Effector memory CD8-positive, alpha-beta T cell (primary cell): ENCODE data around the gene SLC37A3.

Source experiments
- ATAC-seq: fragments of 150-1000 bp; cut with Tn5 transposase; replicated peaks from 2 replicates; pipeline ENCODE4 v1.10.0; 2021; ENCODE audit warnings: mild to moderate bottlenecking, moderate library complexity
- DNase-seq, 3 experiments: peaks; one replicate each; pipeline ENCODE4 v3.0.0; 2021
- H3K27ac Mint-ChIP-seq, 2 donors: one replicate each; pipeline ENCODE4 v1.8.0; 2022; ENCODE audit warnings: mild to moderate bottlenecking in 2 of 2, mixed read lengths in 2 of 2, moderate library complexity in 2 of 2
- H3K27me3 Mint-ChIP-seq, 2 donors: one replicate each; pipeline ENCODE4 v1.8.0; 2022; ENCODE audit warnings: mixed read lengths in 2 of 2
- H3K36me3 Mint-ChIP-seq: one replicate; pipeline ENCODE4 v1.8.0; 2022; ENCODE audit warnings: mild to moderate bottlenecking, moderate library complexity, mixed read lengths; ENCODE audit not compliant: insufficient read depth
- H3K4me1 Mint-ChIP-seq, 2 donors: one replicate each; pipeline ENCODE4 v1.8.0; 2022; ENCODE audit warnings: low read depth in 2 of 2, mixed read lengths in 2 of 2
- H3K4me3 Mint-ChIP-seq, 2 donors: one replicate each; pipeline ENCODE4 v1.8.0; 2022; ENCODE audit warnings: mild to moderate bottlenecking in 2 of 2, mixed read lengths in 2 of 2, moderate library complexity in 2 of 2
- H3K9me3 Mint-ChIP-seq, 2 donors: one replicate each; pipeline ENCODE4 v1.8.0; 2022; ENCODE audit warnings: mixed read lengths in 2 of 2
- total RNA-seq, 9 experiments: gene quantifications; one replicate each; lab custom pipeline; 2026; lab: John Stamatoyannopoulos, UW

SLC37A3 gene, protein sequence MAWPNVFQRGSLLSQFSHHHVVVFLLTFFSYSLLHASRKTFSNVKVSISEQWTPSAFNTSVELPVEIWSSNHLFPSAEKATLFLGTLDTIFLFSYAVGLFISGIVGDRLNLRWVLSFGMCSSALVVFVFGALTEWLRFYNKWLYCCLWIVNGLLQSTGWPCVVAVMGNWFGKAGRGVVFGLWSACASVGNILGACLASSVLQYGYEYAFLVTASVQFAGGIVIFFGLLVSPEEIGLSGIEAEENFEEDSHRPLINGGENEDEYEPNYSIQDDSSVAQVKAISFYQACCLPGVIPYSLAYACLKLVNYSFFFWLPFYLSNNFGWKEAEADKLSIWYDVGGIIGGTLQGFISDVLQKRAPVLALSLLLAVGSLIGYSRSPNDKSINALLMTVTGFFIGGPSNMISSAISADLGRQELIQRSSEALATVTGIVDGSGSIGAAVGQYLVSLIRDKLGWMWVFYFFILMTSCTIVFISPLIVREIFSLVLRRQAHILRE
- total RNA-seq = 19.5 to 80.0 (median 49.0) reads per million in 9 experiments

DNA sequence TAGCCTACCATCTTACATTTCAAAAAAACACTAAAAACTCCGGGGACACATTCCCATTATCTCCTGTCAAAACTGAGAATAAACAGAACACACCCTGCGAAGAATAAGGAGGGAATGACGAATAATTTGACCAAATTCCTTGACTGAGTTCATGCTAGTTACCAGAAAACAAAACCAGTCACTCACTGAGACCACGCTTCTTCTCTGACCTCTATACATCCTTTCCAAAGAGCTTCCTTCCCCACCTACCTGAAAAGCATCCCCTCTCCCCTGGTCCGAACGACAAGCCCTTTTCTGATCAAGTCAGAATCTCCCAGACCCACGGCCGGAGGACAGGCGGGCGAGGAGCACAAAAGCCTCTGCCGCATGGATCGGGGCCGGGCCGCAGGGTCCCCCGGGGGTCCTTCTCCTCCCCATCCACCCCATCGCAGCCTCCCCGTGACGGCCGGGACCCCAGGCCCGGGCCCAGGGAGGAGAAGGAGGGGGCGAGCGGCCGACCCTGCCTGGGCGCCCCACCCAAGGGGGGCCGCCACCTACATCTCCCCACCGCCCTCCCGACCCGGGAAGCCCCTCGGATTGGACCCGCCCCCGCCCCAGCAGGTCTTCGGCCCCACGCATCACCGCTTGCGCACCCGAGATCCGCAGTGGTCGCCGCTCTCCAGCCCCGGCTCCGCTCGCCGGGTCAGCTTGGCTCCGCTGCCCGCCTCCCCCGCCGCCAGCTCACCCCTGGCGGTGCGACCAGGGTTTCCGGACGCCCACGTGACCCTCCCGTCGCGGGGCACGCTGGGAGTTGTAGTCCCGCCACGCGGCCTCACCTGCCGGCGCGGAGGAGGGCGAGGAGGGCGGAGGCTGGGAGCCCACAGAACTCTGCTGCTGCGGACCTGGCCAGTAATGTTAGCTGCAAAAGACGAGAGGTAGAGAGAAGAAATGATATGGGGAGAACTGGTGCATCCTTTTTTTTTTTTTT lies at the start of gene SLC37A3:
SLC37A3 (minus strand) TSS at position 747 of the 967 bp plus-strand sequence. CDS start 16,004 bp downstream, outside the sequence.
- Mint-ChIP-seq H3K36me3 (peaks cover 8% of the 10 kb centered on the region), H3K27ac (peak within 1 kb of the TSS; percentile 49 to 67), H3K4me3 (peak within 1 kb of the TSS; percentile 82 to 83), H3K27me3 (no peaks in the 10 kb centered on the region), H3K4me1 (peaks cover 11 to 16% of the 10 kb centered on the region in 2 donors), H3K9me3 (no peaks in the 10 kb centered on the region)
- peak; percentile 81 to 85 (median 82) for DNase-seq
- peak; percentile 100 for ATAC-seq

DNA sequence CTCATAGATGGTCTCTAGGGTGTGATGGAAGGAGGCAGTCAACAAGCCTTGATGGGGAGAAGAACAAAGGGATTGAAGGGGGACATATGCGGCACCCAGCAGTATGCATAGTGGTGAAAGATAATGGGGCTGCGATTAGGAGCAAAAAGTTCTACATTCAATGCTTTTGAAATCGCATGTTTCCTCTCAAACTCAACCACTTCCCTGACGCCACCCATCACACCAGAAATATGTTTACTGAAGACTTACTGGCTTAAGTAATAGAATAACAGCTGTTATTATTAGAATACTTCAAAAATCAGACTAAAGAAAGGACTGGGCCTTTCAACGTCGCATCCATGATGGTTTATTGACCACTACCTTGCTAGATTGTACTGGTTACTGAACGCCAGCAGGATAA lies 49.5 kb upstream of the SLC37A3 start:
- Mint-ChIP-seq H3K4me1 (peaks cover 8 to 14% of the 10 kb centered on the region in 2 donors), H3K27ac (peak overlapping the region in 1 of 2 donors; percentile 15), H3K9me3 (no peaks in the 10 kb centered on the region), H3K27me3 (no peaks in the 10 kb centered on the region), H3K4me3 (no peak overlapping the region), H3K36me3 (peaks cover 6% of the 10 kb centered on the region)
- ATAC-seq = no peak
- DNase-seq = no peak

DNA sequence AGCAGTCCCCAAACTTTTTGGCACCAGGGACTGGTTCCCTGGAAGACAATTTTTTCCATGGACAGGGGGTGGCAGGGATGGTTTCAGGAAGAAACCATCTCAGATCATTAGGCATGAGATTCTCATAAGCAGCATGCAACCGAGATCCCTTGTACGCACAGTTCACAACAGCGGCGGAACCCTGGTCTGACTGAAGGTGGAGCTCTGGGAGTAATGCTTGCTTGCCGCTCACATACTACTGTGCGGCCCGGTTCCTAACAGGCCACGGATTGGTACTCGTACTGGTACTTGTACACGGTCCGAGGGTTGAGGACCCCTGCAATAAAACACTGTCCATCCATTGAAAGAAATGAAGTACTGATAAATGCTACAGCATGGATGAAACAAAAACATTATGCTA lies 48.1 kb upstream of the SLC37A3 start:
- Mint-ChIP-seq H3K4me3 (no peak overlapping the region), H3K36me3 (no peaks in the 10 kb centered on the region), H3K27me3 (no peaks in the 10 kb centered on the region), H3K27ac (no peak overlapping the region), H3K9me3 (no peaks in the 10 kb centered on the region), H3K4me1 (peaks cover 0 to 4% of the 10 kb centered on the region in 2 donors)
- ATAC-seq (no peak), DNase-seq (no peak)

DNA sequence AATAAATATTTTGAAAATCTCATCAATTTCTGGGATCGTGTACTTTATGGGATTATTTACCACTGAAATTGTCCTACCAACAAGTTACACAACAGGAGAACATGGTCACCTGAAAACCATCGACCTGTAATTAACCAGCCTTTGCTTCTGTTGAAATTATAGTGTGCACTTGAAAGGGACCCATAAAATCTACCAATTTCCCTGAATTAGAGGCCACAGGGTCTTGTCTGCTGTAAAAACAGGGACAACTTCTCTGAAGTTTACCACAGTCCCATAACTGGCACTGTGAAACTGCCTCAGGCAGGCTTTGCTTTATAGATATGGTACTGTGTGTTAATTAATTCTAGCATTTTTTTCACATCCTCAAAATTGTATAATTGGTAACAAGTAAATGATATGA lies 43.2 kb upstream of the SLC37A3 start:
- H3K27me3 Mint-ChIP-seq = no peaks in the 10 kb centered on the region
- DNase-seq (no peak), ATAC-seq (no peak)
- no peak overlapping the region for H3K27ac Mint-ChIP-seq
- no peaks in the 10 kb centered on the region for H3K4me1 Mint-ChIP-seq
- H3K9me3 Mint-ChIP-seq = no peaks in the 10 kb centered on the region
- H3K36me3 Mint-ChIP-seq = no peaks in the 10 kb centered on the region
- no peak overlapping the region for H3K4me3 Mint-ChIP-seq

DNA sequence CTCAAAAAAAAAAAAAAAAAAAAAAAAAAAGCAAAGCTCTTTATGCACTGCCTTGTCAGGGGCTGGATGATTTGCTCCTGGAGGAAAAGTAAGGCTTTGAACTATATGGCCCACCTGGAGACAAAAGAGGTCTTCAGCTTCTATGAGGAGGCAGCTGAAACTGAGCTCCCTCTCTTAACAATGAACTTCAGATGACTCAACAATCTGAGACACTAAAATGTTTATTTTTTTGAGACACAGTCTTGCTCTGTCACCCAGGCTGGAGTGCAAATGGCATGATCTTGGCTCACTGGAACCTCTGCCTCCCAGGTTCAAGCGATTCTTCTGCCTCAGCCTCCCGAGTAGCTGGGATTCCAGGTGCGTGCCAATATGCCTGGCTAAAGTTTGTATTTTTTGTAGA lies 42.3 kb upstream of the SLC37A3 start:
- H3K27me3 Mint-ChIP-seq = no peaks in the 10 kb centered on the region
- no peak overlapping the region for H3K27ac Mint-ChIP-seq
- H3K9me3 Mint-ChIP-seq = no peaks in the 10 kb centered on the region
- no peak overlapping the region for H3K4me3 Mint-ChIP-seq
- H3K4me1 Mint-ChIP-seq = no peaks in the 10 kb centered on the region
- ATAC-seq = no peak
- no peak for DNase-seq
- no peaks in the 10 kb centered on the region for H3K36me3 Mint-ChIP-seq

DNA sequence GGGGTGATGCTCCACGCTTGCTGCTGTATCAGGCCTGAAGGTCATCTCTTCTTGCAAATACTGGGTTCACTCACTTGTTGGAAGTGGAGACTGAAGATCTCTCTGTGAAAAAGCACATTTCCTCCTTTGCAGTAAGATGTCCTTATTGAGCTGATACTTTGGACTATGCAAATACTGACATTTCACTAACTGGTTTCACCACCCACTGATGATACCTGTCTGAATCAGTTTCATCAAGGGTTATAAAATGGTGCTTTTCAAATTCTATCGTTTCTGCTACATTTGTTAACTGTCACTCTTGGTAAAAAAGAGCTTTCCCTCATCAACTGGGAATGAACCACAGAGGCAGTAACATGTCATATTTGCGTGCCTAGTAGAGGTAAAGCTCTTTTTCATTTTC lies 41.0 kb upstream of the SLC37A3 start:
- ATAC-seq (no peak), DNase-seq (no peak)
- Mint-ChIP-seq H3K27me3 (no peaks in the 10 kb centered on the region), H3K4me3 (no peak overlapping the region), H3K9me3 (no peaks in the 10 kb centered on the region), H3K36me3 (no peaks in the 10 kb centered on the region), H3K4me1 (no peaks in the 10 kb centered on the region), H3K27ac (no peak overlapping the region)

DNA sequence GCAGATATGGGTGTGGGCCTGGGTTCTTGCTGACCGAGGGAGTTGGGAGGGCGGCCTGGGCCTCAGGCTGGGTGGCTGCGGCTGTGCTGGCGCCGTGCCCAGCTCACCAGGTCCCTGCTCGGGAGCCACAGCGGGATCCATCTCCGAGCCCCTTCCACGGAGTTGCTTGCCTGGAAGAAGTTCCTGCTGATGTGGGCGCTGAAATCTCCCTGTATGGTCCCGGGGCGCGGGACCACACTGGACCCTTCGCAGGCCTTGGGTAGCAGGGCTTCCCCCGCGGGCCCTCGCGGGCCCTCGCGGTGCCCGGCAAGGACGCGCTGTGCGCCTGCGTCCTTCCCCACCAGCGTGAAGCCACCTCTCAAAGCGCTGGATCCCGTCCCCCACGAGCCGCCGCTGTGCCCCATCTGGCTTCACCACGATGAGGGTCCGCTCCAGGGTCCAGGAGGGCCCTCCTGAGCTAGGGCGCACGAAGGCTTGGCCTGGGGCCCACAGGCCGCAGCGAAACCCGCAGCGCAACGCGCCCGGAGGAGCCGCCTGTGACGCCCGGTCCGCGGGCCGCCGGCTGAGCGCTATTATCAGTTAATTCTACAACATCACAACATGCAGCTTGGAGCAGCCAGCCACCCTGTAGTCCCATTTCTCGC lies 37.0 kb upstream of the SLC37A3 start:
- DNase-seq (no peak), ATAC-seq (no peak)
- Mint-ChIP-seq H3K4me3 (no peak overlapping the region), H3K27ac (no peak overlapping the region), H3K9me3 (no peaks in the 10 kb centered on the region), H3K27me3 (no peaks in the 10 kb centered on the region), H3K4me1 (no peaks in the 10 kb centered on the region), H3K36me3 (no peaks in the 10 kb centered on the region)

DNA sequence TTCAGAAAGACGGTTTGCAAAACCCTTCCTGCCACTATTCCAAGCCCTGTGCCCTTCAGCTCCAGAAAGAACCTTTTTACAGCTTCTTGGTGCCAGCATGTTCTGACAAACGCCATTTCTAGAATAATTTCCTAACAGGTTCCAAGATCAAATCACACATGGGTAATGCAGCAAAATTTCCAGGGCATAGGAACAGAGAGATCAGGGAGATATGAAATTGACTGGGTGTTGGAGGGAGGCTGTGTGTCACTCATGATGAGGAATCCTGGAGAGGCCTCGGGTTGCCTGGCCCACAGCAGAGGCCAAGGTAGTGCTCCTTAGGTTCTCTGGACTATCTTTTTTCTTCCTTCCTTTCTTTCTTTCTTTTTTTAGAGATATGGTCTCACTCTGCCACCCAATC lies 35.1 kb upstream of the SLC37A3 start:
- DNase-seq (no peak), ATAC-seq (no peak)
- Mint-ChIP-seq H3K4me1 (no peaks in the 10 kb centered on the region), H3K27ac (no peak overlapping the region), H3K4me3 (no peak overlapping the region), H3K27me3 (no peaks in the 10 kb centered on the region), H3K9me3 (no peaks in the 10 kb centered on the region), H3K36me3 (peaks cover 4% of the 10 kb centered on the region)

DNA sequence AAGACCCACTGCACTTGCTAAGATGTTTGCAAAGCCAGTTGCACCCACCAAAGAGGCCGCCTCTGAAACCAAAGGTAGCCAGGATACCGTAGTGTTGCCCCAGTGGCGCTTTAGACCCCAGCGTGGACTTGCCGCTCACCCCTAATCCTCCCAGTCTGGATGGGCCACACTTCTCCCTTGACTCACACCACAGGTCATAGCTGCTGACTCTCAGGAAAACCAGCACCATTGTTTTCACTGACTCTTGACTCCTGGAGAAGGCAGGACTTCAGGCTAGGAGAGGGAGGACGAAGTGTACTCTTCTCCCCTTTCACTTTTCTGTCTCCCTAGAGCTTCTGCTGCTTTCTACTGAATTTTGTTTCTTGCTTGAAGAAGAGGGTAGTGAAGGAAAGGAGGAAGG lies 27.8 kb upstream of the SLC37A3 start:
- H3K27ac Mint-ChIP-seq = peak overlapping the region in 1 of 2 donors; percentile 20
- ATAC-seq = no peak
- H3K36me3 Mint-ChIP-seq = peaks cover 16% of the 10 kb centered on the region

DNA sequence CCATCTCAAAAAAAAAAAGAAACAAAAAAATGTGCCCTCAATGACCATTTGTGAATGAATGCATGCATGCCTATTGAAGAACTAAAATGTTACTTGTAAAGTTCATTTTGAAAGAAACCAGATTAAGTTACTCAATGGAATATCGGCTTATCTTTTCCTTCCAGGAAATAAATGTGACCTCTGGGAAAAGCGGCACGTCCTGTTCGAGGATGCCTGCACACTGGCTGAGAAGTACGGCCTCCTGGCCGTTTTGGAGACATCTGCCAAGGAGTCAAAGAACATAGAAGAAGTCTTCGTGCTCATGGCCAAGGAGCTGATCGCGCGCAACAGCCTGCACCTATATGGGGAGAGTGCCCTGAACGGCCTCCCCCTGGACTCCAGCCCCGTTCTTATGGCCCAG lies 27.4 kb upstream of the SLC37A3 start:
- no peaks in the 10 kb centered on the region for H3K4me1 Mint-ChIP-seq
- ATAC-seq (no peak), DNase-seq (no peak)
- peaks cover 16% of the 10 kb centered on the region for H3K36me3 Mint-ChIP-seq
- H3K27ac Mint-ChIP-seq = no peak overlapping the region
- H3K4me3 Mint-ChIP-seq = no peak overlapping the region
- H3K9me3 Mint-ChIP-seq = no peaks in the 10 kb centered on the region
- no peaks in the 10 kb centered on the region for H3K27me3 Mint-ChIP-seq

More for the DNA sequence above, 27.8 kb upstream of the SLC37A3 start:
- H3K9me3 Mint-ChIP-seq = no peaks in the 10 kb centered on the region
- no peak overlapping the region for H3K4me3 Mint-ChIP-seq
- no peaks in the 10 kb centered on the region for H3K27me3 Mint-ChIP-seq
- no peaks in the 10 kb centered on the region for H3K4me1 Mint-ChIP-seq
- DNase-seq = no peak

DNA sequence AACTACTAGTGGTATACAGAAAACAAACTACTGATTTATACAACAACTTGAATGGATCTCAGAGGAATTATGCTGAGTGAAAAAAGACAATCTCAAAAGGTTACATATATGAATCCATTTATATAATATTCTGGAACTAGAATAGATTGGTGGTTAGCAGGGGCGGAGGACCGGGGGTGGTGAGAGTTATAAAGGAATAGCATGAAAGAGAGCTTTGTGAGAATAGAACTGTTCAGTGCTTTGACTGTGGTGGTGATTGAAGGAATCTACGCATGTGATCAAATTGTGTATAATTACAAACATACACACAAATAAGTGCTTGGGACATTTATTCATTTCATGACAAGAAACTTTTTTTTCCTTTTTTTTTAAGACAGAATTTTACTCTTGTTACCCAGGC lies 25.2 kb upstream of the SLC37A3 start:
- H3K27ac Mint-ChIP-seq = no peak overlapping the region
- DNase-seq (no peak), ATAC-seq (no peak)
- H3K4me1 Mint-ChIP-seq = no peaks in the 10 kb centered on the region
- peaks cover 12% of the 10 kb centered on the region for H3K36me3 Mint-ChIP-seq
- H3K9me3 Mint-ChIP-seq = no peaks in the 10 kb centered on the region
- H3K27me3 Mint-ChIP-seq = no peaks in the 10 kb centered on the region
- H3K4me3 Mint-ChIP-seq = no peak overlapping the region

DNA sequence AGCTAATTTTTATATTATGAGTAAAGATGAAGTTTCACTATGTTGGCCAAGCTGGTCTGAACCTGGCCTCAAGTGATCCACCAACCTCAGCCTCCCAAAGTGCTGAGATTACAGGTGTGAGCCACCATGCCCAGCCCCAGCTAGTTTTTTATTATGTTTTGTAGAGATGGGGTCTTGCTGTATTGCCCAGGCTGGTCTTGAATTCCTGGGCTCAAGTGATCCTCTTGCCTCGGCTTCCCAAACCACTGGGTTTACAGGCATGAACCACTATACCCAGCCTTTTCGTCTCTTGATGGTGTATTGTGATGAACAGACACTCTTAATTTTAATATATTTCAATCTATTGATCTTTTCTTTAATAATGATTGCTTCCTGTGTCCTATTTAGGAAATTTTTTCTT lies 23.2 kb upstream of the SLC37A3 start:
- Mint-ChIP-seq H3K27me3 (no peaks in the 10 kb centered on the region), H3K4me1 (peaks cover 0 to 2% of the 10 kb centered on the region in 2 donors), H3K9me3 (no peaks in the 10 kb centered on the region), H3K27ac (no peak overlapping the region), H3K36me3 (peaks cover 4% of the 10 kb centered on the region), H3K4me3 (no peak overlapping the region)
- ATAC-seq (no peak), DNase-seq (no peak)

DNA sequence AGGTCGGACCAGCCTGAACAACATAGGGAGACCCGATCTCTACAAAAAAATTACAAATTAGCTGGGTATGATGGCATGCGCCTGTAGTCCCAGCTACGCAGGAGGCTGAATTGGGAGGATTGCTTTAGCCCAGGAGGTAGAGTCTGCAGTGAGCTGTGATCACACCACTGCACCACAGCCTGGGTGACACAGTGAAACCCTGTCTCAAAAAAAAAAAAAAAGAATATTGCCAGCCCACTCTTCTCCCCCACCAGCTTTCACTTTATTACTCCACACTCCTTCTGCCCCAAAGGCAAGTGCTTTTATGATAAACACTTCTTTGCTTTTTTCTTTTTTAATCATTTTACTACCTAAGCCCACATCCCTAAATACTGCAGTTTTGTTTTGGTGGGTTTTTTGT lies 20.3 kb upstream of the SLC37A3 start:
- H3K9me3 Mint-ChIP-seq = no peaks in the 10 kb centered on the region
- H3K4me1 Mint-ChIP-seq = peaks cover 0 to 2% of the 10 kb centered on the region in 2 donors
- no peak overlapping the region for H3K4me3 Mint-ChIP-seq
- DNase-seq (no peak), ATAC-seq (no peak)
- no peak overlapping the region for H3K27ac Mint-ChIP-seq
- no peaks in the 10 kb centered on the region for H3K27me3 Mint-ChIP-seq
- H3K36me3 Mint-ChIP-seq = peaks cover 6% of the 10 kb centered on the region
